HEK293 (cell line): Measurements from ENCODE around the gene PRSS3.
"Not testable (repeated sequence)": the region's sequence is repeated elsewhere in the genome, so short reads cannot be mapped to it uniquely, and the experiment has no call there.

Source experiments
- CTCF ChIA-PET: fragments of 350-600 bp; formaldehyde crosslinking; extraction: SDS; loops from one replicate; lab custom pipeline; 2021; ENCODE audit warnings: antibody characterized with exemption; lab: Yijun Ruan, JAX
- POLR2A ChIA-PET: fragments of 300-600 bp; formaldehyde crosslinking; extraction: SDS; loops from one replicate; lab custom pipeline; 2020; ENCODE audit warnings: antibody characterized with exemption, inconsistent platforms; lab: Yijun Ruan, JAX
- H3K27ac ChIP-seq: fragments of 200-500 bp; sonication (Bioruptor generic); 2 replicates; pipeline ENCODE4 v1.5.1; 2014; ENCODE audit warnings: low read depth, low read length, control low read depth, inconsistent platforms; ENCODE audit errors: extremely low read depth
- H3K36me3 ChIP-seq, 2 experiments: fragments of 200-500 bp in 1 of 2; sonication (Bioruptor generic) in 1 of 2; 1 replicate in 1 of 2; 2 replicates in 1 of 2; pipeline ENCODE4 v1.5.1; 2014 to 2017; ENCODE audit warnings: inconsistent platforms in 2 of 2, low read length in 2 of 2; ENCODE audit not compliant: control insufficient read depth in 2 of 2, insufficient read depth in 1 of 2
- H3K4me1 ChIP-seq: fragments of 200-500 bp; sonication (Bioruptor generic); 2 replicates; pipeline ENCODE4 v1.5.1; 2014; ENCODE audit warnings: mild to moderate bottlenecking, low read length, inconsistent platforms; ENCODE audit not compliant: control insufficient read depth, insufficient read depth
- H3K4me3 ChIP-seq: 2 replicates; pipeline ENCODE4 v1.5.1; 2011; ENCODE audit warnings: low read depth, mild to moderate bottlenecking, control low read depth, low read length, moderate library complexity
- H3K9me3 ChIP-seq: fragments of 200-500 bp; sonication (Bioruptor generic); 2 replicates; pipeline ENCODE4 v1.5.1; 2014; ENCODE audit warnings: low read depth, low read length, inconsistent platforms; ENCODE audit not compliant: control insufficient read depth, insufficient read depth
- GLI2 ChIP-seq: fragments of 450-650 bp; formaldehyde crosslinking; IDR thresholded peaks from 2 replicates; pipeline ENCODE4; 2017; ENCODE audit warnings: missing biosample characterization, missing genetic modification characterization, low read depth, borderline replicate concordance
- HOXC10 ChIP-seq: sonication (generic); formaldehyde crosslinking; IDR thresholded peaks from 2 replicates; pipeline ENCODE4 v1.8.1; 2023; ENCODE audit warnings: mild to moderate bottlenecking, missing genetic modification reagents
- MEIS1 ChIP-seq: sonication (generic); formaldehyde crosslinking; IDR thresholded peaks from 2 replicates; pipeline ENCODE4 v1.8.1; 2022; ENCODE audit warnings: missing genetic modification reagents, mild to moderate bottlenecking, borderline replicate concordance
- SP7 ChIP-seq: fragments of 450-650 bp; formaldehyde crosslinking; IDR thresholded peaks from 2 replicates; pipeline ENCODE4 v1.5.1; 2016; ENCODE audit warnings: missing biosample characterization, missing genetic modification characterization
- ZNF221 ChIP-seq: fragments of 450-650 bp; formaldehyde crosslinking; IDR thresholded peaks from 2 replicates; pipeline ENCODE4 v1.5.1; 2017; ENCODE audit warnings: missing biosample characterization, missing genetic modification characterization, borderline replicate concordance
- ZNF311 ChIP-seq: fragments of 450-650 bp; formaldehyde crosslinking; IDR thresholded peaks from 2 replicates; pipeline ENCODE4 v1.5.1; 2017; ENCODE audit warnings: missing biosample characterization, missing genetic modification characterization, borderline replicate concordance
- ZNF560 ChIP-seq: fragments of 450-650 bp; formaldehyde crosslinking; IDR thresholded peaks from 2 replicates; pipeline ENCODE4 v1.5.1; 2017; ENCODE audit warnings: missing biosample characterization, missing genetic modification characterization, borderline replicate concordance
- ZNF585B ChIP-seq: fragments of 450-650 bp; formaldehyde crosslinking; IDR thresholded peaks from 2 replicates; pipeline ENCODE4 v1.5.1; 2016; ENCODE audit warnings: missing biosample characterization, missing genetic modification characterization
- ZNF701 ChIP-seq: fragments of 450-650 bp; formaldehyde crosslinking; IDR thresholded peaks from 2 replicates; pipeline ENCODE4 v1.5.1; 2016; ENCODE audit warnings: missing biosample characterization, missing genetic modification characterization
- ZNF776 ChIP-seq: fragments of 450-650 bp; formaldehyde crosslinking; IDR thresholded peaks from 2 replicates; pipeline ENCODE4 v1.5.0; 2017; ENCODE audit warnings: missing biosample characterization, missing genetic modification characterization, borderline replicate concordance
- TF ChIP-seq, protein P1 (sequence below): fragments of 450-650 bp; formaldehyde crosslinking; IDR thresholded peaks from 2 replicates; pipeline ENCODE4 v1.5.1; 2016; ENCODE audit warnings: missing biosample characterization, missing genetic modification characterization
- TF ChIP-seq, protein P2 (sequence below): fragments of 450-650 bp; formaldehyde crosslinking; IDR thresholded peaks from 2 replicates; pipeline ENCODE4 v1.5.1; 2016; ENCODE audit warnings: missing biosample characterization, missing genetic modification characterization
- TF ChIP-seq, protein P3 (sequence below): fragments of 450-650 bp; formaldehyde crosslinking; IDR thresholded peaks from 2 replicates; pipeline ENCODE4; 2016; ENCODE audit warnings: missing biosample characterization, missing genetic modification characterization
- TF ChIP-seq, protein P4 (sequence below): IDR thresholded peaks from 2 replicates; pipeline ENCODE4 v1.6.1; 2011; ENCODE audit warnings: mild to moderate bottlenecking, low read depth, low read length, borderline replicate concordance

Gene PRSS3

DNA sequence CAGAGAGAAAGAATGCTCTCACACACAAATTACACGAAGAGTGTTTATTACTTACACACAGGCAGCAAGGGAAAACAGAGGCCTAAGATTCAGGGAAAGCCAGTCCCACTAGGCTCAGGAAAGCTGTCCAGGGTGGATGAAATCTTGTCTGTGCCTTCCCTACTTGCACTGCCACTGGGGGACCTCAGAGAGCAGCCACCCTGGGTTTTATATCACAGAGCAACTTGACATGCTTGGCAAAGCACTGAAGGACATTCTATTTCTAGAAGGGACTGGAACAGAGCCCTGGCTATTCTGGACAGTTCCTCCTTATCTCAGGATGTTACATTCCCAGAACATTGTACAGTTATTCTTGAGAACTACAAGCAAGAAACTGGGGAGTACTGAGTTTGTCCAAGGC, 7.5 kb upstream of the PRSS3 start (continued):
- TF ChIP-seq MEIS1 (CRISPR knock-in tag) (no peak), HOXC10 (no peak), ZNF311 (no peak)
- TF ChIP-seq, protein P1, sequence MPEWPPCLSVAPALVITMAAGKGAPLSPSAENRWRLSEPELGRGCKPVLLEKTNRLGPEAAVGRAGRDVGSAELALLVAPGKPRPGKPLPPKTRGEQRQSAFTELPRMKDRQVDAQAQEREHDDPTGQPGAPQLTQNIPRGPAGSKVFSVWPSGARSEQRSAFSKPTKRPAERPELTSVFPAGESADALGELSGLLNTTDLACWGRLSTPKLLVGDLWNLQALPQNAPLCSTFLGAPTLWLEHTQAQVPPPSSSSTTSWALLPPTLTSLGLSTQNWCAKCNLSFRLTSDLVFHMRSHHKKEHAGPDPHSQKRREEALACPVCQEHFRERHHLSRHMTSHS (tag by site-specific recombination), result no peak

DNA sequence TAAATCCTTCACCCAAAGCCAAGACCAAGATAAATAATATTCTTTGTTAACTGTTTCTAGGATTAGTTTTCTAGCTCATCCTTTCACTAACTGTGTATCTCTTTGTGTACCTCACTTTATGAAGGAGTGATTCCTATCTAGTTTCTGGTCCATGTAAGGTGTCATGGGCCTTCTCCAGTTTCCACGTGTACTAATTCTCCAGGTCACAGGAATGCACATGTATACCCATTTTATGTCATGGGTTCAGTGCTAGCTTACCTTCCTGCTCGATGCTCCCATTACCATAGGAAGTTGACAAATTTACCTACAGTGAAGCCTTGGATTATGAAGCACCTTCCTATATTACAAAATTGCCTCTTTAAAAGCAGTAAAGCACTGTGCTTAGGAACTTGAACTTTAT, 5.9 kb upstream of the PRSS3 start:
- H3K4me3 ChIP-seq, H3K9me3 ChIP-seq, H3K4me1 ChIP-seq, H3K27ac ChIP-seq, H3K36me3 ChIP-seq: not testable (repeated sequence)
- ChIA-PET CTCF (interaction anchor here (0.8 to 1.5 kb wide), 2 partner anchors 11 to 135 kb away, joined by 4 to 5 read pairs; no protein-coding TSS in a partner anchor), POLR2A (interaction anchor here (0.6 kb wide), 1 partner anchor 112 kb away, joined by 3 read pairs; no protein-coding TSS in a partner anchor)

DNA sequence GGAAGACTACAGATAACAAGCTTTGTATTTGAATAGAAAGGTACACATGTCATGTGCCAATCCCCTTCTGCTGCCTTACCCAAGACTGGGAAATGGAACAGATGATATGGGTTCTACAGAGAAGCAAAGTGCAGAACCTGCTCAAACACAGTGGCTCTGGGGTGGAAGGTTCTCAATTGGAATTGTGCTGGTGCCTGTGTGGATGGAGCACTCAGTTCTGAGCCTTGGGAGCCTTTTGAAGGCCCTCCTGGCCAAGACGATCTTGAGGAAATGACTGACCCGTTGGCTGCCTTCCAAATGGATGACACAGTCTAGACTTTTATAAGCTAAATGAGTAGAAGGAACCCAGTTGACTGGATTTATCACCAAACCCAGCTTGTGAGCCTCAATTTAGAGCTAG, 4.2 kb upstream of the PRSS3 start:
- POLR2A ChIA-PET, result no interaction called here
- no peak overlapping the region for H3K4me3 ChIP-seq
- no peaks in the 10 kb centered on the region for H3K4me1 ChIP-seq
- CTCF ChIA-PET, result interaction anchor here (2.0 to 2.6 kb wide), 3 partner anchors 12 to 53 kb away, joined by 6 to 24 read pairs (median 19); no protein-coding TSS in a partner anchor
- no peak overlapping the region for H3K27ac ChIP-seq
- no peaks in the 10 kb centered on the region for H3K9me3 ChIP-seq
- TF ChIP-seq, protein P2, sequence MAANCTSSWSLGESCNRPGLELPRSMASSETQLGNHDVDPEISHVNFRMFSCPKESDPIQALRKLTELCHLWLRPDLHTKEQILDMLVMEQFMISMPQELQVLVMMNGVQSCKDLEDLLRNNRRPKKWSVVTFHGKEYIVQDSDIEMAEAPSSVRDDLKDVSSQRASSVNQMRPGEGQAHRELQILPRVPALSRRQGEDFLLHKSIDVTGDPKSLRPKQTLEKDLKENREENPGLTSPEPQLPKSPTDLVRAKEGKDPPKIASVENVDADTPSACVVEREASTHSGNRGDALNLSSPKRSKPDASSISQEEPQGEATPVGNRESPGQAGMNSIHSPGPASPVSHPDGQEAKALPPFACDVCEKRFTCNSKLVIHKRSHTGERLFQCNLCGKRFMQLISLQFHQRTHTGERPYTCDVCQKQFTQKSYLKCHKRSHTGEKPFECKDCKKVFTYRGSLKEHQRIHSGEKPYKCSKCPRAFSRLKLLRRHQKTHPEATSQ (tag by site-specific recombination), result no peak
- TF ChIP-seq ZNF221 (tag by site-specific recombination) (no peak), ZNF701 (no peak), SP7 (no peak), ZNF585B (tag by site-specific recombination) (no peak), ZNF560 (no peak), GLI2 (tag by site-specific recombination) (no peak), ZNF776 (tag by site-specific recombination) (no peak)
- TF ChIP-seq, protein P3, sequence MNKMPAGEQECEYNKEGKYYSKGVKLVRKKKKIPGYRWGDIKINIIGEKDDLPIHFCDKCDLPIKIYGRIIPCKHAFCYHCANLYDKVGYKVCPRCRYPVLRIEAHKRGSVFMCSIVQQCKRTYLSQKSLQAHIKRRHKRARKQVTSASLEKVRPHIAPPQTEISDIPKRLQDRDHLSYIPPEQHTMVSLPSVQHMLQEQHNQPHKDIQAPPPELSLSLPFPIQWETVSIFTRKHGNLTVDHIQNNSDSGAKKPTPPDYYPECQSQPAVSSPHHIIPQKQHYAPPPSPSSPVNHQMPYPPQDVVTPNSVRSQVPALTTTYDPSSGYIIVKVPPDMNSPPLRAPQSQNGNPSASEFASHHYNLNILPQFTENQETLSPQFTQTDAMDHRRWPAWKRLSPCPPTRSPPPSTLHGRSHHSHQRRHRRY (tag by site-specific recombination), result no peak
- TF ChIP-seq, protein P4, sequence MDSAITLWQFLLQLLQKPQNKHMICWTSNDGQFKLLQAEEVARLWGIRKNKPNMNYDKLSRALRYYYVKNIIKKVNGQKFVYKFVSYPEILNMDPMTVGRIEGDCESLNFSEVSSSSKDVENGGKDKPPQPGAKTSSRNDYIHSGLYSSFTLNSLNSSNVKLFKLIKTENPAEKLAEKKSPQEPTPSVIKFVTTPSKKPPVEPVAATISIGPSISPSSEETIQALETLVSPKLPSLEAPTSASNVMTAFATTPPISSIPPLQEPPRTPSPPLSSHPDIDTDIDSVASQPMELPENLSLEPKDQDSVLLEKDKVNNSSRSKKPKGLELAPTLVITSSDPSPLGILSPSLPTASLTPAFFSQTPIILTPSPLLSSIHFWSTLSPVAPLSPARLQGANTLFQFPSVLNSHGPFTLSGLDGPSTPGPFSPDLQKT, result no peak
- TF ChIP-seq, all 188 proteins: peak for 0
- H3K36me3 ChIP-seq, result no peaks in the 10 kb centered on the region

DNA sequence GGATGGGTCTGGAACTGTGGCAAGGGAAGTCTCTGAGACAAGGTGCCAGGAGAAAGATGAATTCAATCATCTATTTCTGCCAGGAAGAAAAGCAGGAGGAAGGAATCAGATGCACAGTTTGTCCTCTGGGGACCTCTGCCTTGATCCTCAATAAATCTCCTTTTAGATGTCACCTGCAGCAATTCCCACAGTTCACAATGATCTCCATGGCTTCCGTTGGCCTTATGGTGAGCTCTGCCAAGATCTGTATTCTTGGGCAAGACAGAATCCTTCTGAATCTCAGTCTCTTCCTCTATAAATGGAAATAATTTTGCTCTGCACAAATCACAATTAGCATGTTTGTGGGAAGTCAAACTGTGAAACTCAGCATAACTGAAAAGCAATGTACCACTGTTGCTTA, 1.9 kb upstream of the PRSS3 start:
- H3K9me3 ChIP-seq, H3K27ac ChIP-seq, H3K4me3 ChIP-seq, CTCF ChIA-PET, H3K4me1 ChIP-seq, H3K36me3 ChIP-seq, POLR2A ChIA-PET: not testable (repeated sequence)
